IMR-90 (cell line): ENCODE data around the gene METTL8. TPM values are rescaled to one million over a fixed set of nuclear protein-coding genes. Genes with fewer than 3 reads are reported as not detected.

Source experiments
- ATAC-seq: fragments of 200-7000 bp; cut with Tn5 transposase; 2 replicates; pipeline ENCODE4 v1.9.1; 2020; ENCODE audit warnings: low read depth, mild to moderate bottlenecking, moderate library complexity
- BruUV-seq: library from RNA; stranded (reverse); fragments of 400-500 nt; replicated peaks from 2 replicates; lab custom pipeline; 2021; lab: Mats Ljungman, UMichigan
- CTCF ChIA-PET: fragments of 300-600 bp; formaldehyde crosslinking; extraction: SDS; loops from one replicate; lab custom pipeline; 2021; ENCODE audit warnings: antibody characterized with exemption; lab: Yijun Ruan, JAX
- POLR2A ChIA-PET: fragments of 300-600 bp; sonication (Branson Sonifier 250); formaldehyde crosslinking; loops from one replicate; lab custom pipeline; 2022; ENCODE audit warnings: antibody characterized with exemption; ENCODE audit not compliant: unreplicated experiment; lab: Charles Lee
- DNase-seq: peaks from one replicate; pipeline ENCODE4 v3.0.0; 2013
- H2AFZ ChIP-seq: replicated peaks from 2 replicates; pipeline ENCODE3; 2013; ENCODE audit warnings: low read length, mild to moderate bottlenecking; ENCODE audit not compliant: poor library complexity
- H2AK5ac ChIP-seq: 2 replicates; pipeline ENCODE4 v1.6.1; 2013; ENCODE audit warnings: low read depth, low read length, inconsistent platforms
- H2AK9ac ChIP-seq: replicated peaks from 2 replicates; pipeline ENCODE3; 2013; ENCODE audit warnings: mild to moderate bottlenecking, low read depth, low read length, moderate library complexity; ENCODE audit not compliant: poor library complexity
- H2BK120ac ChIP-seq: 2 replicates; pipeline ENCODE4 v1.6.1; 2013; ENCODE audit warnings: low read depth, low read length, inconsistent platforms
- H2BK15ac ChIP-seq: 3 replicates; pipeline ENCODE4 v1.6.1; 2013; ENCODE audit warnings: low read depth, low read length, inconsistent platforms
- H2BK20ac ChIP-seq: 2 replicates; pipeline ENCODE4 v1.6.1; 2013; ENCODE audit warnings: low read depth, mild to moderate bottlenecking, inconsistent platforms, low read length, moderate library complexity
- H2BK5ac ChIP-seq: 2 replicates; pipeline ENCODE4 v1.6.1; 2013; ENCODE audit warnings: mild to moderate bottlenecking, low read depth, low read length, inconsistent platforms; ENCODE audit not compliant: poor library complexity, severe bottlenecking
- H3K14ac ChIP-seq: replicated peaks from 2 replicates; pipeline ENCODE4 v1.6.1; 2013; ENCODE audit warnings: low read depth, low read length, inconsistent platforms
- H3K18ac ChIP-seq: 2 replicates; pipeline ENCODE4 v1.6.1; 2013; ENCODE audit warnings: low read depth, low read length, control low read depth
- H3K23ac ChIP-seq: 2 replicates; pipeline ENCODE4 v1.6.1; 2013; ENCODE audit warnings: low read depth, low read length, inconsistent platforms
- H3K27ac ChIP-seq: 2 replicates; pipeline ENCODE4 v1.5.1; 2013; ENCODE audit warnings: mild to moderate bottlenecking, control low read depth, low read length; ENCODE audit not compliant: insufficient read depth
- H3K27me3 ChIP-seq: 2 replicates; pipeline ENCODE4 v1.6.1; 2013; ENCODE audit warnings: low read length; ENCODE audit not compliant: control insufficient read depth, insufficient read depth
- H3K36me3 ChIP-seq: 2 replicates; pipeline ENCODE4 v1.6.1; 2013; ENCODE audit warnings: low read length, mixed read lengths; ENCODE audit not compliant: control insufficient read depth, insufficient read depth
- H3K4ac ChIP-seq: 2 replicates; pipeline ENCODE4 v1.6.1; 2013; ENCODE audit warnings: low read depth, low read length, inconsistent platforms
- H3K4me1 ChIP-seq: 2 replicates; pipeline ENCODE4 v1.6.1; 2013; ENCODE audit warnings: low read length, mixed read lengths; ENCODE audit not compliant: control insufficient read depth, insufficient read depth
- H3K4me2 ChIP-seq: 2 replicates; pipeline ENCODE4 v1.6.1; 2013; ENCODE audit warnings: low read depth, mild to moderate bottlenecking, control low read depth, low read length, moderate library complexity
- H3K4me3 ChIP-seq: 2 replicates; pipeline ENCODE4 v1.5.1; 2013; ENCODE audit warnings: low read depth, mild to moderate bottlenecking, control low read depth, low read length, moderate library complexity; ENCODE audit not compliant: insufficient read depth
- H3K56ac ChIP-seq: 2 replicates; pipeline ENCODE4 v1.6.1; 2013; ENCODE audit warnings: low read length, inconsistent platforms; ENCODE audit not compliant: insufficient read depth; ENCODE audit errors: extremely low read depth
- H3K79me1 ChIP-seq, 2 experiments: 2 replicates each; pipeline ENCODE4 v1.6.1; 2013; ENCODE audit warnings: low read length in 2 of 2, inconsistent platforms in 1 of 2, low read depth in 1 of 2
- H3K9ac ChIP-seq: 2 replicates; pipeline ENCODE4 v1.6.1; 2013; ENCODE audit warnings: low read depth, low read length, control low read depth
- H3K9me1 ChIP-seq: 2 replicates; pipeline ENCODE4 v1.6.1; 2013; ENCODE audit warnings: low read length, inconsistent platforms; ENCODE audit not compliant: insufficient read depth
- H3K9me3 ChIP-seq: 2 replicates; pipeline ENCODE4 v1.6.1; 2013; ENCODE audit warnings: low read length; ENCODE audit not compliant: control insufficient read depth, insufficient read depth
- H4K20me1 ChIP-seq: 2 replicates; pipeline ENCODE4 v1.6.1; 2013; ENCODE audit warnings: low read length, inconsistent platforms; ENCODE audit not compliant: insufficient read depth
- H4K5ac ChIP-seq: 2 replicates; pipeline ENCODE4 v1.6.1; 2013; ENCODE audit warnings: mild to moderate bottlenecking, low read depth, low read length, control low read depth
- H4K8ac ChIP-seq, 2 experiments: 2 replicates each; pipeline ENCODE4 v1.6.1; 2013; ENCODE audit warnings: low read depth in 2 of 2, low read length in 2 of 2, control low read depth in 1 of 2, inconsistent platforms in 1 of 2
- H4K91ac ChIP-seq: 2 replicates; pipeline ENCODE4 v1.6.1; 2013; ENCODE audit warnings: low read depth, low read length, inconsistent platforms; ENCODE audit not compliant: insufficient read depth
- BHLHE40 ChIP-seq: fragments of 150-350 bp; IDR thresholded peaks from 2 replicates; pipeline ENCODE4 v1.6.1; 2016; ENCODE audit warnings: mild to moderate bottlenecking, low read depth, low read length
- CEBPB ChIP-seq: IDR thresholded peaks from 2 replicates; pipeline ENCODE4 v1.6.1; 2012; ENCODE audit warnings: low read depth, low read length, improper control_type of control experiment
- CHD1 ChIP-seq: IDR thresholded peaks from 2 replicates; pipeline ENCODE4 v1.6.1; 2012; ENCODE audit warnings: low read depth, low read length, improper control_type of control experiment
- CTCF ChIP-seq: conservative IDR thresholded peaks from 2 replicates; pipeline ENCODE4 v1.5.1; 2012; ENCODE audit warnings: mild to moderate bottlenecking, low read depth, low read length, improper control_type of control experiment
- ELK1 ChIP-seq: fragments of 150-350 bp; IDR thresholded peaks from 2 replicates; pipeline ENCODE4 v1.6.1; 2016; ENCODE audit warnings: low read depth, mild to moderate bottlenecking, low read length, moderate library complexity, borderline replicate concordance
- MAFK ChIP-seq: IDR thresholded peaks from 2 replicates; pipeline ENCODE4 v1.6.1; 2012; ENCODE audit warnings: low read depth, low read length, improper control_type of control experiment
- MXI1 ChIP-seq: IDR thresholded peaks from 2 replicates; pipeline ENCODE4 v1.6.1; 2012; ENCODE audit warnings: low read depth, mild to moderate bottlenecking, low read length, moderate library complexity, borderline replicate concordance
- NFE2L2 ChIP-seq: fragments of 150-350 bp; IDR thresholded peaks from 2 replicates; pipeline ENCODE4 v1.6.1; 2016; ENCODE audit warnings: low read depth, mild to moderate bottlenecking, low read length
- RAD21 ChIP-seq: IDR thresholded peaks from 2 replicates; pipeline ENCODE4 v1.6.1; 2012; ENCODE audit warnings: low read length, improper control_type of control experiment
- RFX5 ChIP-seq: IDR thresholded peaks from 2 replicates; pipeline ENCODE4 v1.8.0; 2012; ENCODE audit warnings: low read depth, mild to moderate bottlenecking, low read length, moderate library complexity
- USF2 ChIP-seq: fragments of 150-350 bp; IDR thresholded peaks from 2 replicates; pipeline ENCODE4 v1.6.1; 2017; ENCODE audit warnings: mild to moderate bottlenecking, antibody characterized with exemption, low read length, low read depth
- WGBS, 2 experiments: methylation state at CpG; one replicate each; pipeline versions ENCODE4 v1.1.5 to v1.1.7; 2013; ENCODE audit warnings: missing lambda C conversion rate in 2 of 2; ENCODE audit not compliant: insufficient read length in 1 of 2; ENCODE audit errors: extremely low coverage in 2 of 2; 5-methylcytosine and 5-hydroxymethylcytosine counted together
- dilution Hi-C: fragments of 300-500 bp; cut with HindIII; formaldehyde crosslinking; loops from one replicate; pipeline ENCODE4 v1.14.3; 2018; ENCODE audit warnings: low sequenced_read_pairs; ENCODE audit not compliant: unreplicated experiment
- in situ Hi-C: fragments of 300-500 bp; cut with MboI; formaldehyde crosslinking; loops from 3 replicates; pipeline ENCODE4 v1.14.3; 2019; ENCODE audit warnings: low sequenced_read_pairs, inconsistent platforms, mixed read lengths
- intact Hi-C: fragments of 100-400 bp; cut with micrococcal nuclease; formaldehyde crosslinking; loops from 2 replicates; pipeline ENCODE4 v1.10.0; 2022
- polyA plus RNA-seq, 3 experiments: library from polyadenylated mRNA; depleted of rRNA; stranded (reverse); fragments of >200 nt; gene quantifications; 2 replicates each; pipeline ENCODE4 v1.2.3, GENCODE V29; 2012; ENCODE audit warnings: low replicate concordance in 1 of 3
- total RNA-seq: library from RNA; depleted of rRNA; stranded (reverse); fragments of >200 nt; gene quantifications from 2 replicates; pipeline ENCODE4 v1.2.3, GENCODE V29; 2012

Gene METTL8
- total and polyA plus RNA-seq, 2 of the 4 experiments (the other 2 are of a cell fraction) = 6.9 to 10.6 TPM

- Histone ChIP-seq H4K20me1 (no peaks in the 10 kb centered on the region), H2BK20ac (no peak overlapping the region), H4K91ac (no peak overlapping the region), H2BK120ac (no peak overlapping the region), H3K56ac (no peak overlapping the region), H3K9me1 (no peaks in the 10 kb centered on the region), H3K18ac (no peak overlapping the region), H2AK5ac (no peak overlapping the region), H4K8ac (no peak overlapping the region), H3K9ac (no peak overlapping the region), H3K14ac (no peak overlapping the region), H2BK15ac (no peak overlapping the region), H3K36me3 (no peaks in the 10 kb centered on the region), H4K5ac (no peak overlapping the region), H3K4me1 (no peaks in the 10 kb centered on the region), H3K4me3 (no peak overlapping the region), H2AK9ac (no peak overlapping the region), H3K23ac (no peak overlapping the region), H3K4ac (no peak overlapping the region), H2AFZ (no peak overlapping the region), H3K79me1 (no peaks in the 10 kb centered on the region; a peak in 1 of 4 replicates), H2BK5ac (no peak overlapping the region), H3K27ac (no peak overlapping the region), H3K4me2 (no peak overlapping the region), H3K9me3 (0 out of 2 replicates have a peak, but pooled peaks cover 3% of the 10 kb centered on the region), H3K27me3 (no peaks in the 10 kb centered on the region)
- dilution Hi-C loops = no loop called here
- ChIA-PET CTCF (interaction anchor here (0.6 kb wide), 1 partner anchor 350 kb away, joined by 3 read pairs; no protein-coding TSS in a partner anchor), POLR2A (no interaction called here)
- TF ChIP-seq BHLHE40 (no peak), CTCF (no peak), CEBPB (no peak), MXI1 (no peak), MAFK (no peak), NFE2L2 (no peak), ELK1 (no peak), CHD1 (no peak), RAD21 (no peak), RFX5 (no peak), USF2 (no peak)
- intact Hi-C loops = no loop called here
- no peak for ATAC-seq
- WGBS, 2 experiments = no CpG with 5 or more reads among the region's 2 CpGs
- no TSS peak for BruUV-seq
- in situ Hi-C loops = no loop called here
- DNase-seq = no peak
These were observed 71.4 kb downstream of the METTL8 start for GRCh38 chr2:171362396-171362795.
